ENCODE data around the gene AJUBA. TPM values are rescaled to one million over a fixed set of nuclear protein-coding genes. Genes with fewer than 3 reads are reported as not detected.

Gene AJUBA
- total RNA-seq, 4 donors from 2014 or later = 66.0 to 120 (median 79.2) TPM

DNA sequence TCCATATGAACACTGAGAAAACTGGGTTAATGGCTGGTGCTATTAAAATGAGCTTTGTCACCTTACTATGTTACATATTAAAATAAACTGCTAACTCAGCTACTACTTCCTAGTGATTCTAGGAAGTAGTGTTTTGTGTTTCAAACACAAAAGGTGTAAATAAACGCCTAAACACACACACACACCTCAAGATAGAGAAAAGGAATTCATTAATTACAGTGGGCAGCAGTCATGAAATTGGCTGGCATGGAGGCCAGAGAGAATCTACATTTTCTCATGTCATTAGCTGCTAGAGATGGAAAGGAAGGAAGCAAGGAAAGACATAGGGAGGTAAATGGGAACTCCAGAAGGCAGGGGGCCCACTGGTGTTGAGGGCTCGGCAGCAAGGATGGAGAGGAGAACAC lies 52.4 kb downstream of the AJUBA start:
- Histone ChIP-seq H3K4me3 (peak overlapping the region; percentile 65), H3K27me3 (no peaks in the 10 kb centered on the region), H3K36me3 (peaks cover 16% of the 10 kb centered on the region), H3K27ac (peak overlapping the region; percentile 87), H3K9me3 (no peaks in the 10 kb centered on the region), H3K4me1 (peaks cover 16% of the 10 kb centered on the region)
- 4% methylated on average over 2 of the region's 2 CpGs for WGBS
- DNase-seq (ENCODE audit: low spot score in 2 of 2) = no peak
- TF ChIP-seq POLR2A (IDR thresholded peaks at IDR 0.05) (no peak), POLR2AphosphoS5 (IDR thresholded peaks at IDR 0.05) (no peak), EP300 (IDR thresholded peaks at IDR 0.05) (no peak)
- TF ChIP-seq, protein P1, sequence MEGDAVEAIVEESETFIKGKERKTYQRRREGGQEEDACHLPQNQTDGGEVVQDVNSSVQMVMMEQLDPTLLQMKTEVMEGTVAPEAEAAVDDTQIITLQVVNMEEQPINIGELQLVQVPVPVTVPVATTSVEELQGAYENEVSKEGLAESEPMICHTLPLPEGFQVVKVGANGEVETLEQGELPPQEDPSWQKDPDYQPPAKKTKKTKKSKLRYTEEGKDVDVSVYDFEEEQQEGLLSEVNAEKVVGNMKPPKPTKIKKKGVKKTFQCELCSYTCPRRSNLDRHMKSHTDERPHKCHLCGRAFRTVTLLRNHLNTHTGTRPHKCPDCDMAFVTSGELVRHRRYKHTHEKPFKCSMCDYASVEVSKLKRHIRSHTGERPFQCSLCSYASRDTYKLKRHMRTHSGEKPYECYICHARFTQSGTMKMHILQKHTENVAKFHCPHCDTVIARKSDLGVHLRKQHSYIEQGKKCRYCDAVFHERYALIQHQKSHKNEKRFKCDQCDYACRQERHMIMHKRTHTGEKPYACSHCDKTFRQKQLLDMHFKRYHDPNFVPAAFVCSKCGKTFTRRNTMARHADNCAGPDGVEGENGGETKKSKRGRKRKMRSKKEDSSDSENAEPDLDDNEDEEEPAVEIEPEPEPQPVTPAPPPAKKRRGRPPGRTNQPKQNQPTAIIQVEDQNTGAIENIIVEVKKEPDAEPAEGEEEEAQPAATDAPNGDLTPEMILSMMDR (IDR thresholded peaks at IDR 0.05) = no peak

DNA sequence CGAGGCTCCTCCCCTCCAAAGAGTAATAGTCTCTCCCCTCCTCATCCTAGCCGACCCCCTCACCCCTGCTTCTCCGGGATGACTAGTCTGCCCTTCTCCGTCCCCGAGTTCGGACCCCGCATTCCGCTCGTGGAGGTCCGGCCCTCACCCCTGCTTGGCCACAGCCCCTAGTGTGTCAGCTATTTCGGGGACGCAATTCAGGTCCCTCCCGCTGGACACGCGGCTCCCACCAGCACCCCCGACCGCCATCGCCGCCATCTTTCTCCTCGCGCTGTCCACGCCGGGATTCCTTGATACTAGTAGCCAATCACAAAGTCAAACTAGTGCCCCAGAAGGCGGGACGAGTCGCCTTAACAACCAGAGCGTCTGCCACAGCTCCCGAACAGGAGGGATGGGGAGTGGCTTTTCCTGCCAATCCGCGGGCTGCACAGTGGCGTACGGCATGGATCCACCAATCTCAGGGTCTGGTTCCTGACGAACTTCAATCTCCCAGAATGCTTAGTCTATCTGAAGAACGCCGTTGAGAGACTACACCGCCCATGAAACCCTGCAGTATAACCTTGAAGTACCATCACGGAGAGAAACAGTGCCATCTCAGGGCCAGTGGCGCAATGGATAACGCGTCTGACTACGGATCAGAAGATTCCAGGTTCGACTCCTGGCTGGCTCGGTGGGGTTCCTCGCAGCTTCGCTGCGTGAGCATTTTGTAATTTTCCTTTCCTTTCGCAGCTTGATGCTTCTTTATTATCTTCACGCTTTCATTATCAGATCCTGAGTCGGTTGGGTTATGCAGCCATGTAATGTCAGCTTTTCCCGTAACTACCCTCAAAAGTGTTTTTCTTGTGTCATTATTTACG lies 53.0 kb downstream of the AJUBA start, which contains the start of gene PRMT5:
Gene PRMT5 (minus strand): TSS at position 273 of the 857 bp plus-strand sequence. CDS start 15 bp downstream, at position 258.
- Histone ChIP-seq H3K27me3 (no peaks in the 10 kb centered on the region), H3K36me3 (peaks cover 22% of the 10 kb centered on the region), H3K27ac (peak within 1 kb of the TSS; percentile 87), H3K4me1 (peaks cover 16% of the 10 kb centered on the region), H3K4me3 (peak within 1 kb of the TSS; percentile 65), H3K9me3 (no peaks in the 10 kb centered on the region)
- peak; percentile 100 for DNase-seq (ENCODE audit: low spot score in 2 of 2)
- TF ChIP-seq POLR2A (IDR thresholded peaks at IDR 0.05) (peak in 1 of 2 donors; percentile 79), EP300 (IDR thresholded peaks at IDR 0.05) (no peak), POLR2AphosphoS5 (IDR thresholded peaks at IDR 0.05) (peak; percentile 81 to 100 (median 97))
- TF ChIP-seq, protein P1 (IDR thresholded peaks at IDR 0.05) = no peak
- WGBS = under 1% methylated on average over 30 of the region's 51 CpGs

DNA sequence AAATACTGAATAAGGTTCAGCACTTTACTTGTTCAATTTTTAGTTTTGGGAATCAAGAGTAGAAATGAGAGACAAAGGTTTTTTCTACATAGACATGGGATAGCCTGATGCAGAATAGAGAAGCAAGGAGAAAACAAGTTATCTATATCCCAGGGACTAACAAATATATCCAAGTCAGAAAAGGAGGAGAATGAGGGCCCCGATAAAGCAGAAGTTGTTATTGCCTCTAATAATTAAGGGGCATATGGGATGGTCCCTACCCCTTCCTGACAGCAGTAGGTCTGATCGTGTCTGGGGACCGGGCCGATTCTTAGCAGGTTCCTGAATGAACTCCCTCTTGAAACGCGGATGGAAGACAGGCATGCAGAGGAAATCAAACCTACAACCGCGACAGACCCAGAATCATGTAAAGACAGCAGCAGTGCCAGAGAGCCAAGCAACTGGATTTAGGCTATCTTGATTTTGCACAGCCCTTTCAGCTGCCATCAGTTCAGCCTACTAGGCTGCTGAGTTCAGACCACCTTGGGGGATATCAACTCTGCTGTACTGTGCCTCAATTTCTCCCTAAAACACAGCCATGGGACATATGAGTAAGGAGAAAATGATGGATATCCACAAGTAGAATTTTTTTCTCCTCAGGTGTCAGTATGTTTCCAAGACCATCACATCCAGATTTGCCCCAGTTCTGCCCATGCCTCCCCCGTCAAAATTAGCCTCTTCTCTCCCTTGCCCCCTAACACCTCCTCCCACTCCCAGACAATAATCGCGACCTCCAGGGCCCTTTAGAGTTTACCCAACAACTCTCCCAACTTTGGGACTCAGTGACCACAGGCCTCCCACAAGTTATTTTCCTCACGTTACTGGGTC lies 53.9 kb downstream of the AJUBA start:
- H3K4me1 ChIP-seq = peaks cover 16% of the 10 kb centered on the region
- TF ChIP-seq EP300 (IDR thresholded peaks at IDR 0.05) (no peak), POLR2A (IDR thresholded peaks at IDR 0.05) (no peak), POLR2AphosphoS5 (IDR thresholded peaks at IDR 0.05) (no peak)
- TF ChIP-seq, protein P1 (IDR thresholded peaks at IDR 0.05) = no peak
- H3K27ac ChIP-seq = peak overlapping the region; percentile 86
- H3K4me3 ChIP-seq = peak overlapping the region; percentile 65
- H3K27me3 ChIP-seq = no peaks in the 10 kb centered on the region
- no peak for DNase-seq (ENCODE audit: low spot score in 2 of 2)
- no peaks in the 10 kb centered on the region for H3K9me3 ChIP-seq
- WGBS = 16% methylated on average over 12 of the region's 12 CpGs
- H3K36me3 ChIP-seq = peaks cover 31% of the 10 kb centered on the region

DNA sequence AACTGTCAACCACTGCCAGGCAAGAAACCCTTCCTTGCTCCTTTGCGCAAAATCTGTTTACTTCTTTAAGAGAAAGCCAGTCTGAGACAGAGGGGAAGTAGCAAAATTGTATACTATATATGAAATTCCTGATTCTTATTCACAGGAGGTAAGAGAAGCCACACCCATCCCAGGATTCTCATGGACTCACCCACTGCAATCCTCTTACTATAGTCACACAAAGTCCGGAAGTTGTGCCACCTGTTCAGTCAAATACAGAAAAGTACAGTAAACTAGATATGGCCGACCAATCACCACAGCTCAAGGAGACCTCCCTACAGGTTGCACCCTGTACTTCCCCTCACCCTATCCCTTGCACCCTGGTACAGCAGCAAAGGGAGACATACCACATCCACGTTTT lies 56.0 kb downstream of the AJUBA start:
- Histone ChIP-seq H3K4me3 (no peak overlapping the region), H3K36me3 (peaks cover 49% of the 10 kb centered on the region), H3K27me3 (no peaks in the 10 kb centered on the region), H3K9me3 (no peaks in the 10 kb centered on the region), H3K27ac (no peak overlapping the region), H3K4me1 (peaks cover 16% of the 10 kb centered on the region)
- no peak for DNase-seq (ENCODE audit: low spot score in 2 of 2)
- TF ChIP-seq POLR2A (IDR thresholded peaks at IDR 0.05) = no peak
- TF ChIP-seq POLR2AphosphoS5 (IDR thresholded peaks at IDR 0.05) = no peak
- TF ChIP-seq, protein P1 (IDR thresholded peaks at IDR 0.05) = no peak
- no peak for TF ChIP-seq EP300 (IDR thresholded peaks at IDR 0.05)
- WGBS = 75% methylated on average over 4 of the region's 4 CpGs
